DLD1 (cell line): ENCODE measurements around the gene SLC38A1.
"Not testable (repeated sequence)": the region's sequence is repeated elsewhere in the genome, so short reads cannot be mapped to it uniquely, and the experiment has no call there.

Experiments
- in situ Hi-C: cut with HindIII; loops from 2 replicates; pipeline ENCODE4 v1.10.0; 2017; ENCODE audit warnings: low sequenced_read_pairs

Gene SLC38A1

DNA sequence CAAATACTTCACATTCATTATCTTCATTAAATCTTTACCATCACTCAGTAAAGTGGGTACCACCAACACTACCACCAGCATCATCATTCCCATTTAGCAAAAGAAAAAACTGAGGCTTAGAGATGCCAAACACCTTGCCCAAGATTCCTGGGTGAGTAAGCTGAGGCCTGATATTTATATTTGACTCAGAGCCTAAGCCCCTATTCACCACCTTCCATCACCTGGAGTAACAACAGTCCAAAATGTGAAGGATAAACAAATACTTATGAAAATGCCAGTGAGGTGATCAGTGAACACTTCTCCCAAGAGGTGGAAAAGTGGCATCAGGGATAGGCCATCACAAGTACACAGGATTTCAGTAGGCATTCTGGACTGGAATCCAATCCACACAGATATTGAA, 3.7 kb downstream of the SLC38A1 start:
- in situ Hi-C loops: no loop called here

GRCh38 chr12:46264057-46264456, 4.8 kb downstream of the SLC38A1 start:
- in situ Hi-C loops: no loop called here

GRCh38 chr12:46263140-46264016, 5.5 kb downstream of the SLC38A1 start:
- in situ Hi-C loops: no loop called here

DNA sequence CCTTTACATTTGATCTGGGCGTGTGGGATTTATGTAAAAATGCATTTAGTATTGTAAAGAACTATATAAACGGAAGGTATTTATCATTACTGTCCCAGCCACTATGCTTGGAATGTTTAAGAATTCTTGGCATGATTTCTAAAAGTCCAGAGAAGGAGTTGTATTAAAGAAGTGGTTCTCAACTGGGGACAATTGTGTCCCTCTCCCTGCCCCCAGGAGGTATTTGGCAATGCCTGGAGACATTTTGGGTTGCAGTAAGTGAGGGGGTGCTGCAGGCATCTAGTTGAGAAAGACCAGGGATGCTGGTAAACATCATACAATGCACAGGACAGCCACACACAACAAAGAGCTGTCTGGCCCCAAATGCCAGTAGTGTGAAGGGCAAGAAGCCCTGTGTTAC, 7.2 kb downstream of the SLC38A1 start:
- in situ Hi-C loops: no loop called here

- in situ Hi-C loops: no loop called here
Observed at GRCh38 chr12:46260913-46261476, 7.8 kb downstream of the SLC38A1 start.

- in situ Hi-C loops: no loop called here
Observed at GRCh38 chr12:46260124-46260912, 8.5 kb downstream of the SLC38A1 start.

GRCh38 chr12:46259713-46260112, 9.1 kb downstream of the SLC38A1 start:
- in situ Hi-C loops: no loop called here

GRCh38 chr12:46259071-46259470, 9.8 kb downstream of the SLC38A1 start:
- in situ Hi-C loops: no loop called here

DNA sequence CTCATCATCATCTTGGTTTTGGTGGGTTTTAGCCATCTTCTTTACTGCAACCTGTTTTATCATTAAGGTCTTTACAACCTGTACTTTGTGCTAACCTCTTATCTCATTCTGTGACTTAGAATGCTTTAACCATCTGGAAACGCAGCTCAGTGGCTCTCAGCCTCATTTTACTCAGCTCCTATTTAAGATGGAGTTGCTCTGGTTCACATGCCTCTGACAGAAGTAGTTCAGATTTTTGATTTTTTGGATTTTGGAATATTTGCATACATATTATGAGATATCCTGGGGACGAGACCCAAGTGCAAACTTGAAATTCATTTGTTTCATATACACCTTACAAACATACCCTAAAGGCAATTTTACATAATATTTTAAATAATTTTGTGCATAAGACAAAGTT, 10.7 kb downstream of the SLC38A1 start:
- in situ Hi-C loops: no loop called here

DNA sequence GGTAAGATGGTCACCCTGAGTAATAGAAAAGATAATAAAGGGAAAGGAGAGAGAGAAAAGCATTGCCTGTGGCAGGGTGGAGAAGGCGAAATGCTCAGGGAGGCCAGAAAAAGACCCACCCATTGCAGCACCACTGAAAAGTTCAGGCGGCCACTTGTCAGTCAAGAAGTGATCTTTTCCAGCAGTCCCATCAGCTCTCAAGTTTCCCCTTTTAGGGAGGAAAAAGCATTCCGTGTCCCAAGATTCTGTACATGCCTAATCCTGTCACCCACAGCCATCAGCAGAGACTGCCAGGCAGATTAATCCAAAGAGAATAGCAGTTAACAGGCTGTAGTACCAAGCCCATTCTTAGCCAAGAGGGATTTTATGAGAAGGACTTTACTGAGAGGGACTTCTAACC, 11.9 kb downstream of the SLC38A1 start:
- in situ Hi-C loops: no loop called here

GRCh38 chr12:46253544-46254162, 15.2 kb downstream of the SLC38A1 start:
- in situ Hi-C loops: no loop called here

GRCh38 chr12:46251994-46252393, 16.8 kb downstream of the SLC38A1 start:
- in situ Hi-C loops: not testable (repeated sequence)

- in situ Hi-C loops: not testable (repeated sequence)
Observed at GRCh38 chr12:46249960-46250359, 18.9 kb downstream of the SLC38A1 start.

DNA sequence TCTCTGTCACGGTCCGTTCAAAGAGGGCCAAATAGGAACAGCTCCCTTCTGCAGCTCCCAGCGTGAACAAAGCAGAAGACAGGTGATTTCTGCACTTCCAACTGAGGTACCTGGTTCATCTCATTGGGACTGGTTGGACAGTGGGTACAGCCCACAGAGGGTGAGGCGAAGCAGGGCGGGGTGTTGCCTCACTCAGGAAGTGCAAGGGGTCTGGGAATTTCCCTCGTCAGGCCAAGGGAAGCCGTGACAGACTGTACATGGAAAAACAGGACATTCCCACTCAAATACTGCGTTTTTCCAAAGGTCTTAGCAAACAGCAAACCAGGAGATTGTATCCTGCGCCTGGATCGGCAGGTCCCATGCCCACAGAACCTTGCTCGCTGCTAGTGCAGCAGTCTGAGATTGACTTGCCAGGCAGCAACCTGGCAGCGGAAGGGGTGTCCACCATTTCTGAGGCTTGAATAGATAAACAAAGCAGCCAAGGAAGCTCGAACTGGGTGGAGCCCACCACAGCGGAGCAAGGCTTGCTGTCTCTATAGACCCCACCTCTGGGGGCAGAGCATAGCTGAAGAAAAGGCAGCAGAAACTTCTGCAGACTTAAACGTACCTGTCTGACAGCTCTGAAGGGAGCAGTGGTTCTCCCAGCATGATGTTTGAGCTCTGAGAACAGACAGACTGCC, 22.7 kb downstream of the SLC38A1 start:
- in situ Hi-C loops: no loop called here

- in situ Hi-C loops: no loop called here
Observed at GRCh38 chr12:46244997-46245396, 23.8 kb downstream of the SLC38A1 start.

GRCh38 chr12:46244273-46244915, 24.4 kb downstream of the SLC38A1 start:
- in situ Hi-C loops: no loop called here

DNA sequence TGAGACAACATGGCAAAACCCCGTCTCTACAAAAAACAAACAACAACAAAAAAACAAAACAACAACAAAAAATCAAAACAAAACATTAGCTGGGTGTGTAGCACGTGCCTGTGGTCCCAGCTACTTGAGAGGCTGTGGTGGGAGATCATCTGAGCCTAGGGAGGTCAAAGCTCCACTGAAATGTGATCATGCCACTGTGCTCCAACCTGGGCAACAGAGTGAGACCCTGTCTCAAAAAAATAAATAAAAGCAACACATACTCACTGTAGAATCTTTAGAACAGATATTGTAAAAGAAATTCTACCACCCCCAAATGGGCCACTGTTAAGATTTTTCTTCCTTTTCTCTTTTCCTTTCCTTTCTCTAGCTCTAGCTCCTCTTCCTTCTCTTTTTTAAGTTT, 26.3 kb downstream of the SLC38A1 start:
- in situ Hi-C loops: no loop called here

GRCh38 chr12:46240436-46240835, 28.4 kb downstream of the SLC38A1 start:
- in situ Hi-C loops: no loop called here

DNA sequence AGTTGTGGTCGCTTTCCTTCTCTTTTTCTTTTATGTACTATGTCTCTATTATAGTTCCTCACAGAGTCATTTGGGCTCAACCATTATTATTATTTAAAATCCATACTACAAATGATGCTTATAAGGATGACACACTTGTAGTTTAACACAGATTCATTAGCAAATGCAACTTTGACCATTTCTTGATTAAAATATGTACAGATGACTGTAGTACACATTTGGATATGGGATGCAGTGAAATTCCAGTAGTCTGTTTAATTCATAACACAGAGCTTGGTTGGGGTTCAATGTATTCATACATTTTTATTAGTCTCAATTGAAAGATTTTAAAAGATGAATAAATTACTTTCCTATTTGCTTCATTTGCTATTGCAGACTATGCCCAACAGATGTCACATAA, 30.0 kb downstream of the SLC38A1 start:
- in situ Hi-C loops: no loop called here

- in situ Hi-C loops: no loop called here
Observed at GRCh38 chr12:46237371-46238045, 31.3 kb downstream of the SLC38A1 start.
